Panc1 (cell line): ENCODE data around the gene FAM240A. TPM values are rescaled to one million over a fixed set of nuclear protein-coding genes. Genes with fewer than 3 reads are reported as not detected.

Experiments
- ATAC-seq: fragments of 200-7000 bp; cut with Tn5 transposase; 2 replicates; pipeline ENCODE4 v1.9.1; 2020; ENCODE audit warnings: mild to moderate bottlenecking, moderate library complexity
- BruUV-seq: library from RNA; stranded (reverse); fragments of 400-500 nt; replicated peaks from 2 replicates; lab custom pipeline; 2021; lab: Mats Ljungman, UMichigan
- CTCF ChIA-PET: fragments of 300-600 bp; sonication (Branson Sonifier 250); formaldehyde crosslinking; loops from one replicate; lab custom pipeline; 2022; ENCODE audit warnings: antibody characterized with exemption; lab: Charles Lee
- POLR2A ChIA-PET: fragments of 300-600 bp; sonication (Branson Sonifier 250); formaldehyde crosslinking; loops from one replicate; lab custom pipeline; 2022; ENCODE audit warnings: antibody characterized with exemption; lab: Charles Lee
- DNase-seq: peaks from one replicate; pipeline ENCODE4 v3.0.0-alpha.2; 2010; ENCODE audit warnings: low read depth, low spot score
- H3K27ac ChIP-seq: 2 replicates; pipeline ENCODE4 v1.5.1; 2011; ENCODE audit warnings: mild to moderate bottlenecking, low read length, inconsistent platforms
- H3K27me3 ChIP-seq: fragments of 200-500 bp; sonication (Bioruptor generic); 2 replicates; pipeline ENCODE4 v1.6.0; 2014; ENCODE audit warnings: low read length, inconsistent platforms; ENCODE audit not compliant: control insufficient read depth, insufficient read depth
- H3K36me3 ChIP-seq: fragments of 200-500 bp; sonication (Bioruptor generic); 2 replicates; pipeline ENCODE4 v1.5.1; 2014; ENCODE audit warnings: inconsistent platforms, mild to moderate bottlenecking, low read length, moderate library complexity; ENCODE audit not compliant: control insufficient read depth, insufficient read depth
- H3K4me1 ChIP-seq: 2 replicates; pipeline ENCODE4 v1.5.1; 2011; ENCODE audit warnings: inconsistent platforms, mild to moderate bottlenecking, low read length, moderate library complexity; ENCODE audit not compliant: control insufficient read depth, insufficient read depth
- H3K4me3 ChIP-seq, 2 experiments: 2 replicates each; pipeline ENCODE4 v1.5.1; 2011 to 2012; ENCODE audit warnings: low read depth in 2 of 2, low read length in 2 of 2, mild to moderate bottlenecking in 2 of 2, inconsistent platforms in 1 of 2, moderate library complexity in 1 of 2
- H3K9me3 ChIP-seq: fragments of 200-500 bp; sonication (Bioruptor generic); 2 replicates; pipeline ENCODE4 v1.5.1; 2014; ENCODE audit warnings: low read depth, mild to moderate bottlenecking, inconsistent platforms, low read length, moderate library complexity; ENCODE audit not compliant: control insufficient read depth, insufficient read depth
- POLR2AphosphoS5 ChIP-seq: IDR thresholded peaks from 2 replicates; pipeline ENCODE4 v1.6.1; 2012; ENCODE audit warnings: mild to moderate bottlenecking, low read depth, low read length, moderate library complexity
- SIN3A ChIP-seq: IDR thresholded peaks from 2 replicates; pipeline ENCODE4 v1.6.1; 2012; ENCODE audit warnings: low read depth, mild to moderate bottlenecking, low read length, moderate library complexity, borderline replicate concordance; ENCODE audit not compliant: insufficient read depth
- TCF7L2 ChIP-seq: IDR thresholded peaks from 2 replicates; pipeline ENCODE4 v1.6.1; 2011; ENCODE audit warnings: mild to moderate bottlenecking, low read depth, low read length, inconsistent platforms
- in situ Hi-C: cut with HindIII; loops from 2 replicates; pipeline ENCODE4 v1.10.0; 2016; ENCODE audit warnings: low sequenced_read_pairs, low pct_unique_long_range_greater_than_20kb
- intact Hi-C: fragments of 100-400 bp; cut with micrococcal nuclease; formaldehyde crosslinking; loops from one replicate; pipeline ENCODE4 v1.10.0; 2022; ENCODE audit not compliant: unreplicated experiment
- total RNA-seq: library from RNA; stranded (reverse); gene quantifications from one replicate; pipeline ENCODE4 v1.2.1, GENCODE V29; 2021; ENCODE audit not compliant: unreplicated experiment
- TF ChIP-seq, protein P1 (sequence below): fragments of 450-650 bp; IDR thresholded peaks from 2 replicates; pipeline ENCODE4 v1.5.1; 2017; ENCODE audit warnings: mild to moderate bottlenecking
- TF ChIP-seq, protein P2 (sequence below), 2 experiments: IDR thresholded peaks; 2 replicates each; pipeline ENCODE4 v1.6.1; 2011 to 2012; ENCODE audit warnings: low read depth in 2 of 2, control low read depth in 1 of 2, low read length in 1 of 2, mild to moderate bottlenecking in 1 of 2, moderate library complexity in 1 of 2; ENCODE audit not compliant: insufficient read depth in 1 of 2

FAM240A gene
- total RNA-seq, 1 experiment from 2014 or later, result not detected

DNA sequence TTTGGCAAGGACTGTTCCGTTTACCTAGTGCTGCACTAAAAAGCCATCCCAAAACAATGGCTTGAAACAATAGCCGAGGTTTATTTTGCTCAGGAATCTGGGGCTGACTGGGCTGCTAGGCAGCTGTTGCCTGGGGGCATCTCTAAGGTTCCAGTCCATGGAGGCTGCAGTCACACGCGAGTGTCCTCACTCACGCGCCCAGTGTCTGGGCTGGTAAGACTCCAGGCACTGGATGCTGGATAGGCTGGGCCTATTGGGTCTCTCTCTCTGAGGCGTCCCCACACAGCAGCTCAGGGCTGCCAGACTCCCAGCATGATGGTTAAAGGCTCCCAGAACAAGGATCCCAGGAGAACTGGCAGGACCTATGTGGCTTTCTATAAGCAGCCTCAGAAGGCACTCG is 47.0 kb downstream of the FAM240A start:
- in situ Hi-C loops (no loop called here), intact Hi-C loops (no loop called here)
- CTCF ChIA-PET, result no interaction called here
- H3K27ac ChIP-seq, result no peak overlapping the region
- no peak overlapping the region for H3K4me3 ChIP-seq
- no peaks in the 10 kb centered on the region for H3K36me3 ChIP-seq
- ATAC-seq, result peak; percentile 34; the same call in 1 of the 2 replicates
- POLR2A ChIA-PET, result no interaction called here
- H3K9me3 ChIP-seq, result no peaks in the 10 kb centered on the region
- H3K4me1 ChIP-seq, result no peaks in the 10 kb centered on the region
- BruUV-seq, result no TSS peak
- DNase-seq, result no peak
- no peak for TF ChIP-seq POLR2AphosphoS5
- TF ChIP-seq TCF7L2, result no peak
- TF ChIP-seq SIN3A, result no peak
- TF ChIP-seq, protein P1, sequence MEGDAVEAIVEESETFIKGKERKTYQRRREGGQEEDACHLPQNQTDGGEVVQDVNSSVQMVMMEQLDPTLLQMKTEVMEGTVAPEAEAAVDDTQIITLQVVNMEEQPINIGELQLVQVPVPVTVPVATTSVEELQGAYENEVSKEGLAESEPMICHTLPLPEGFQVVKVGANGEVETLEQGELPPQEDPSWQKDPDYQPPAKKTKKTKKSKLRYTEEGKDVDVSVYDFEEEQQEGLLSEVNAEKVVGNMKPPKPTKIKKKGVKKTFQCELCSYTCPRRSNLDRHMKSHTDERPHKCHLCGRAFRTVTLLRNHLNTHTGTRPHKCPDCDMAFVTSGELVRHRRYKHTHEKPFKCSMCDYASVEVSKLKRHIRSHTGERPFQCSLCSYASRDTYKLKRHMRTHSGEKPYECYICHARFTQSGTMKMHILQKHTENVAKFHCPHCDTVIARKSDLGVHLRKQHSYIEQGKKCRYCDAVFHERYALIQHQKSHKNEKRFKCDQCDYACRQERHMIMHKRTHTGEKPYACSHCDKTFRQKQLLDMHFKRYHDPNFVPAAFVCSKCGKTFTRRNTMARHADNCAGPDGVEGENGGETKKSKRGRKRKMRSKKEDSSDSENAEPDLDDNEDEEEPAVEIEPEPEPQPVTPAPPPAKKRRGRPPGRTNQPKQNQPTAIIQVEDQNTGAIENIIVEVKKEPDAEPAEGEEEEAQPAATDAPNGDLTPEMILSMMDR, result no peak
- TF ChIP-seq, protein P2, sequence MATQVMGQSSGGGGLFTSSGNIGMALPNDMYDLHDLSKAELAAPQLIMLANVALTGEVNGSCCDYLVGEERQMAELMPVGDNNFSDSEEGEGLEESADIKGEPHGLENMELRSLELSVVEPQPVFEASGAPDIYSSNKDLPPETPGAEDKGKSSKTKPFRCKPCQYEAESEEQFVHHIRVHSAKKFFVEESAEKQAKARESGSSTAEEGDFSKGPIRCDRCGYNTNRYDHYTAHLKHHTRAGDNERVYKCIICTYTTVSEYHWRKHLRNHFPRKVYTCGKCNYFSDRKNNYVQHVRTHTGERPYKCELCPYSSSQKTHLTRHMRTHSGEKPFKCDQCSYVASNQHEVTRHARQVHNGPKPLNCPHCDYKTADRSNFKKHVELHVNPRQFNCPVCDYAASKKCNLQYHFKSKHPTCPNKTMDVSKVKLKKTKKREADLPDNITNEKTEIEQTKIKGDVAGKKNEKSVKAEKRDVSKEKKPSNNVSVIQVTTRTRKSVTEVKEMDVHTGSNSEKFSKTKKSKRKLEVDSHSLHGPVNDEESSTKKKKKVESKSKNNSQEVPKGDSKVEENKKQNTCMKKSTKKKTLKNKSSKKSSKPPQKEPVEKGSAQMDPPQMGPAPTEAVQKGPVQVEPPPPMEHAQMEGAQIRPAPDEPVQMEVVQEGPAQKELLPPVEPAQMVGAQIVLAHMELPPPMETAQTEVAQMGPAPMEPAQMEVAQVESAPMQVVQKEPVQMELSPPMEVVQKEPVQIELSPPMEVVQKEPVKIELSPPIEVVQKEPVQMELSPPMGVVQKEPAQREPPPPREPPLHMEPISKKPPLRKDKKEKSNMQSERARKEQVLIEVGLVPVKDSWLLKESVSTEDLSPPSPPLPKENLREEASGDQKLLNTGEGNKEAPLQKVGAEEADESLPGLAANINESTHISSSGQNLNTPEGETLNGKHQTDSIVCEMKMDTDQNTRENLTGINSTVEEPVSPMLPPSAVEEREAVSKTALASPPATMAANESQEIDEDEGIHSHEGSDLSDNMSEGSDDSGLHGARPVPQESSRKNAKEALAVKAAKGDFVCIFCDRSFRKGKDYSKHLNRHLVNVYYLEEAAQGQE (IDR thresholded peaks at IDR 0.05; ENCODE audit: insufficient read depth in 1 of 2, low read depth in 2 of 2, low read length in 1 of 2), result no peak
- H3K27me3 ChIP-seq, result no peaks in the 10 kb centered on the region

DNA sequence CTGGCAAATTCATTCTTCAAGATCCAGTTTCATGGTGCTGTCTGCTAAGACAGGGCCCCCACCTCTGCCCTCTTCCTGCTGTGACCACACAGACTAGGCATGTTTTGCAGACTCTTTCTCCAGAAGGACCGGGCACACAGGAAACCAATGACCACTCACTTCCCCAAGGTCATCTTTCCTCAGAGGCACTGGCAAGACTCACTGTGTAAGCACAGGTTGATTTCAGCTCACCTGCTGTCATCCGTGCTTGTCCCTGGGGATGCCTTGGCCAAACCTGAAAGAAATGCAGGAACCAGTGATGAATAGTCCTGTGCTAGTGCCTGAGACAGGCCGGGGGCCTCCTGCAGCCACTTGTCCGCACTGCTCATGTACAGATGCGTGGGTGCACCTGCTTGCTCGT is 47.7 kb downstream of the FAM240A start:
- no peaks in the 10 kb centered on the region for H3K36me3 ChIP-seq
- CTCF ChIA-PET, result no interaction called here
- H3K27ac ChIP-seq, result no peak overlapping the region
- BruUV-seq, result no TSS peak
- TF ChIP-seq POLR2AphosphoS5 (no peak), SIN3A (no peak), TCF7L2 (no peak)
- TF ChIP-seq, protein P2 (IDR thresholded peaks at IDR 0.05; ENCODE audit: insufficient read depth in 1 of 2, low read depth in 2 of 2, low read length in 1 of 2), result no peak
- TF ChIP-seq, protein P1, result no peak
- no peaks in the 10 kb centered on the region for H3K9me3 ChIP-seq
- H3K27me3 ChIP-seq, result no peaks in the 10 kb centered on the region
- no peaks in the 10 kb centered on the region for H3K4me1 ChIP-seq
- in situ Hi-C loops (no loop called here), intact Hi-C loops (no loop called here)
- POLR2A ChIA-PET, result no interaction called here
- H3K4me3 ChIP-seq, result no peak overlapping the region
- no peak for DNase-seq
- ATAC-seq, result no peak
